ENCODE measurements around the gene NLK.

DNA sequence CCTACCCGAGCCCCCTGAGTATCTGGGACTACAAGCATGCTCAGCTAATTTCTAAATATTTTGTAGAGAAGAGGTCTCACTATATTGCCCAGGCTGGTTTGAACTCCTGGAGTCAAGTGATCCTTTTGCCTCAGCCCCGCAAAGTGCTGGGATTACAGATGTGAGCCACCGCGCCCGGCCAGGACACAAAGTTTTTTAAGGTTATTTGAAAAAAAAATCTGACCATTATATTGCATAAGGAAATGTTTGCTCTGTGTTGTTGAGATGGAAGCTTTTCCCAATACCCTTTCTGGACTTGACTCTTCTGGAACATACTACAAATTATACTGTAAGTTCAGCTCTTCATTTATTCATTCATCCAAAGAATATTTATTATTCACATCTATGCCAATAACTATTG, 143.2 kb downstream of the NLK start:
- TF ChIP-seq, protein P1, sequence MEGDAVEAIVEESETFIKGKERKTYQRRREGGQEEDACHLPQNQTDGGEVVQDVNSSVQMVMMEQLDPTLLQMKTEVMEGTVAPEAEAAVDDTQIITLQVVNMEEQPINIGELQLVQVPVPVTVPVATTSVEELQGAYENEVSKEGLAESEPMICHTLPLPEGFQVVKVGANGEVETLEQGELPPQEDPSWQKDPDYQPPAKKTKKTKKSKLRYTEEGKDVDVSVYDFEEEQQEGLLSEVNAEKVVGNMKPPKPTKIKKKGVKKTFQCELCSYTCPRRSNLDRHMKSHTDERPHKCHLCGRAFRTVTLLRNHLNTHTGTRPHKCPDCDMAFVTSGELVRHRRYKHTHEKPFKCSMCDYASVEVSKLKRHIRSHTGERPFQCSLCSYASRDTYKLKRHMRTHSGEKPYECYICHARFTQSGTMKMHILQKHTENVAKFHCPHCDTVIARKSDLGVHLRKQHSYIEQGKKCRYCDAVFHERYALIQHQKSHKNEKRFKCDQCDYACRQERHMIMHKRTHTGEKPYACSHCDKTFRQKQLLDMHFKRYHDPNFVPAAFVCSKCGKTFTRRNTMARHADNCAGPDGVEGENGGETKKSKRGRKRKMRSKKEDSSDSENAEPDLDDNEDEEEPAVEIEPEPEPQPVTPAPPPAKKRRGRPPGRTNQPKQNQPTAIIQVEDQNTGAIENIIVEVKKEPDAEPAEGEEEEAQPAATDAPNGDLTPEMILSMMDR (IDR thresholded peaks at IDR 0.05; ENCODE audit: insufficient read depth, low read length, poor library complexity, severe bottlenecking), result no peak
- TF ChIP-seq EZH2phosphoT487 (conservative IDR thresholded peaks at IDR 0.05; ENCODE audit: low read length), result no peak

All from SU-DHL-6 (cell line).